LNCAP (cell line): ENCODE measurements around the gene MACROD2.

ENCODE experiments used
- CTCF ChIP-seq: fragments of 450-650 bp; IDR thresholded peaks from 2 replicates; pipeline ENCODE4 v1.5.1; 2017; ENCODE audit warnings: mild to moderate bottlenecking

MACROD2 gene

GRCh38 chr20:14707865-14708596, 712.7 kb downstream of the MACROD2 start:
- TF ChIP-seq CTCF = no peak

GRCh38 chr20:14709439-14709838, 714.1 kb downstream of the MACROD2 start:
- TF ChIP-seq CTCF = no peak

GRCh38 chr20:14710951-14711350, 715.6 kb downstream of the MACROD2 start:
- no peak for TF ChIP-seq CTCF

- no peak for TF ChIP-seq CTCF
These were observed 716.3 kb downstream of the MACROD2 start for GRCh38 chr20:14711652-14712051.

GRCh38 chr20:14712302-14712739, 717.0 kb downstream of the MACROD2 start:
- no peak for TF ChIP-seq CTCF

GRCh38 chr20:14715400-14715799, 720.1 kb downstream of the MACROD2 start:
- TF ChIP-seq CTCF = no peak

- no peak for TF ChIP-seq CTCF
These were observed 721.1 kb downstream of the MACROD2 start for GRCh38 chr20:14716351-14716801.
